ENCODE measurements around the gene SBF2.

- TF ChIP-seq POLR2A (IDR thresholded peaks at IDR 0.05) (no peak), CTCF (IDR thresholded peaks at IDR 0.05) (no peak)
Observed at GRCh38 chr11:10058356-10058755, 235.7 kb downstream of the SBF2 start.
